Measurements from ENCODE around the gene PUSL1.

PUSL1 gene

GRCh38 chr1:1291023-1291528 is 17.3 kb upstream of the PUSL1 start:
- H3K4me1 ChIP-seq (ENCODE audit: low read length): no peaks in the 10 kb centered on the region
- no peak overlapping the region for H3K9ac ChIP-seq (ENCODE audit: low read length)
- no peak overlapping the region for H3K4me3 ChIP-seq (ENCODE audit: low read length)
- H4K20me1 ChIP-seq (ENCODE audit: insufficient read depth, low read length): no peaks in the 10 kb centered on the region
- no peaks in the 10 kb centered on the region for H3K36me3 ChIP-seq (replicated peaks; ENCODE audit: low read depth, low read length)
- no peak overlapping the region for H3K27ac ChIP-seq (ENCODE audit: low read length)
- no peaks in the 10 kb centered on the region for H3K9me3 ChIP-seq (ENCODE audit: insufficient read depth, low read length)
- no peak overlapping the region for H2AFZ ChIP-seq (ENCODE audit: low read depth, low read length)
- TF ChIP-seq CTCF (IDR thresholded peaks at IDR 0.05; ENCODE audit: low read depth, low read length) (no peak), EZH2phosphoT487 (IDR thresholded peaks at IDR 0.05; ENCODE audit: low read depth) (no peak)
- no peaks in the 10 kb centered on the region for H3K79me2 ChIP-seq (ENCODE audit: low read length)
- H3K4me2 ChIP-seq (ENCODE audit: low read length): no peak overlapping the region
- no peaks in the 10 kb centered on the region for H3K27me3 ChIP-seq (ENCODE audit: low read depth, low read length)

- H3K36me3 ChIP-seq (replicated peaks; ENCODE audit: low read depth, low read length): no peaks in the 10 kb centered on the region
- no peaks in the 10 kb centered on the region for H3K79me2 ChIP-seq (ENCODE audit: low read length)
- no peak overlapping the region for H3K4me2 ChIP-seq (ENCODE audit: low read length)
- no peaks in the 10 kb centered on the region for H4K20me1 ChIP-seq (ENCODE audit: insufficient read depth, low read length)
- no peak overlapping the region for H3K27ac ChIP-seq (ENCODE audit: low read length)
- H3K27me3 ChIP-seq (ENCODE audit: low read depth, low read length): no peaks in the 10 kb centered on the region
- no peak overlapping the region for H3K4me3 ChIP-seq (ENCODE audit: low read length)
- no peaks in the 10 kb centered on the region for H3K4me1 ChIP-seq (ENCODE audit: low read length)
- H3K9ac ChIP-seq (ENCODE audit: low read length): no peak overlapping the region
- H2AFZ ChIP-seq (ENCODE audit: low read depth, low read length): no peak overlapping the region
- TF ChIP-seq EZH2phosphoT487 (IDR thresholded peaks at IDR 0.05; ENCODE audit: low read depth) (no peak), CTCF (IDR thresholded peaks at IDR 0.05; ENCODE audit: low read depth, low read length) (peak; percentile 62)
- no peaks in the 10 kb centered on the region for H3K9me3 ChIP-seq (ENCODE audit: insufficient read depth, low read length)
Measured at GRCh38 chr1:1291548-1292441, 16.6 kb upstream of the PUSL1 start.

- Histone ChIP-seq H3K4me2 (ENCODE audit: low read length) (no peak overlapping the region), H3K9ac (ENCODE audit: low read length) (no peak overlapping the region), H3K4me3 (ENCODE audit: low read length) (no peak overlapping the region), H2AFZ (ENCODE audit: low read depth, low read length) (no peak overlapping the region), H3K9me3 (ENCODE audit: insufficient read depth, low read length) (no peaks in the 10 kb centered on the region), H3K36me3 (replicated peaks; ENCODE audit: low read depth, low read length) (no peaks in the 10 kb centered on the region), H3K79me2 (ENCODE audit: low read length) (no peaks in the 10 kb centered on the region), H3K27ac (ENCODE audit: low read length) (no peak overlapping the region), H3K27me3 (ENCODE audit: low read depth, low read length) (no peaks in the 10 kb centered on the region), H4K20me1 (ENCODE audit: insufficient read depth, low read length) (no peaks in the 10 kb centered on the region), H3K4me1 (ENCODE audit: low read length) (no peaks in the 10 kb centered on the region)
- TF ChIP-seq EZH2phosphoT487 (IDR thresholded peaks at IDR 0.05; ENCODE audit: low read depth): no peak
- no peak for TF ChIP-seq CTCF (IDR thresholded peaks at IDR 0.05; ENCODE audit: low read depth, low read length)
Measured at GRCh38 chr1:1292442-1292779, 16.0 kb upstream of the PUSL1 start.

- TF ChIP-seq EZH2phosphoT487 (IDR thresholded peaks at IDR 0.05; ENCODE audit: low read depth) (no peak), CTCF (IDR thresholded peaks at IDR 0.05; ENCODE audit: low read depth, low read length) (no peak)
- Histone ChIP-seq H4K20me1 (ENCODE audit: insufficient read depth, low read length) (no peaks in the 10 kb centered on the region), H2AFZ (ENCODE audit: low read depth, low read length) (no peak overlapping the region), H3K9me3 (ENCODE audit: insufficient read depth, low read length) (no peaks in the 10 kb centered on the region), H3K4me2 (ENCODE audit: low read length) (no peak overlapping the region), H3K27me3 (ENCODE audit: low read depth, low read length) (no peaks in the 10 kb centered on the region), H3K4me1 (ENCODE audit: low read length) (no peaks in the 10 kb centered on the region), H3K36me3 (replicated peaks; ENCODE audit: low read depth, low read length) (no peaks in the 10 kb centered on the region), H3K4me3 (ENCODE audit: low read length) (no peak overlapping the region), H3K79me2 (ENCODE audit: low read length) (no peaks in the 10 kb centered on the region), H3K9ac (ENCODE audit: low read length) (no peak overlapping the region), H3K27ac (ENCODE audit: low read length) (no peak overlapping the region)
Measured at GRCh38 chr1:1292851-1293250, 15.5 kb upstream of the PUSL1 start.

Measured in OCI-LY3 (cell line).